Measurements from ENCODE around the gene ELFN2.

DNA sequence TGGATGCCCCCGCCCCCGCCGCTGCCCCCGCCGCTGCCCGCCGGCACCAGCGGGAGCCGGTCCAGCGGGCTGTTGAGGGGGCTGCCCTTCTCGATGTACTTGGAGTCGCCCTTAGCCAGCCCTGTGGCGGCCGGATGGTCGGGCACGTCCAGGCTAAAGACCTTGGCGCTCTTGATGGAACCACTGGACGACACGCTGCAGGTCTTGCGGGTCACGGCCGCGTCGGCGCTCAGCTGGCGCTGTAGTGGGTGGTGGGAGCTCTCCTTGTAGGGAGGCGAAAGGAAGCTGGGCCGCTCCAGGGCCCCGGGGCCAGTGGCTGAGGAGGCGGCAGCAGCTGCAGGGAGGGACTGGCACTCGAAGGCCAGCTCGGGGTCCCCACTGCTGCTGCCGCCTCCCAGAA, 53.8 kb downstream of the ELFN2 start:
- TF ChIP-seq, protein P1, sequence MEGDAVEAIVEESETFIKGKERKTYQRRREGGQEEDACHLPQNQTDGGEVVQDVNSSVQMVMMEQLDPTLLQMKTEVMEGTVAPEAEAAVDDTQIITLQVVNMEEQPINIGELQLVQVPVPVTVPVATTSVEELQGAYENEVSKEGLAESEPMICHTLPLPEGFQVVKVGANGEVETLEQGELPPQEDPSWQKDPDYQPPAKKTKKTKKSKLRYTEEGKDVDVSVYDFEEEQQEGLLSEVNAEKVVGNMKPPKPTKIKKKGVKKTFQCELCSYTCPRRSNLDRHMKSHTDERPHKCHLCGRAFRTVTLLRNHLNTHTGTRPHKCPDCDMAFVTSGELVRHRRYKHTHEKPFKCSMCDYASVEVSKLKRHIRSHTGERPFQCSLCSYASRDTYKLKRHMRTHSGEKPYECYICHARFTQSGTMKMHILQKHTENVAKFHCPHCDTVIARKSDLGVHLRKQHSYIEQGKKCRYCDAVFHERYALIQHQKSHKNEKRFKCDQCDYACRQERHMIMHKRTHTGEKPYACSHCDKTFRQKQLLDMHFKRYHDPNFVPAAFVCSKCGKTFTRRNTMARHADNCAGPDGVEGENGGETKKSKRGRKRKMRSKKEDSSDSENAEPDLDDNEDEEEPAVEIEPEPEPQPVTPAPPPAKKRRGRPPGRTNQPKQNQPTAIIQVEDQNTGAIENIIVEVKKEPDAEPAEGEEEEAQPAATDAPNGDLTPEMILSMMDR (IDR thresholded peaks at IDR 0.05; ENCODE audit: borderline replicate concordance, extremely low read depth, low read length, poor library complexity, severe bottlenecking), result no peak
- TF ChIP-seq EZH2 (IDR thresholded peaks at IDR 0.05; ENCODE audit: borderline replicate concordance, low read depth, low read length, severe bottlenecking), result no peak
